ENCODE measurements around the gene NPAS1. TPM values are rescaled to one million over a fixed set of nuclear protein-coding genes. Genes with fewer than 3 reads are reported as not detected.
A peak's percentile ranks its signal among the peaks of the same experiment; 100 is the strongest.
"Not testable (repeated sequence)": the region's sequence is repeated elsewhere in the genome, so short reads cannot be mapped to it uniquely, and the experiment has no call there.

The NPAS1 gene
- total RNA-seq, 1 donor, result 1.3 TPM

DNA sequence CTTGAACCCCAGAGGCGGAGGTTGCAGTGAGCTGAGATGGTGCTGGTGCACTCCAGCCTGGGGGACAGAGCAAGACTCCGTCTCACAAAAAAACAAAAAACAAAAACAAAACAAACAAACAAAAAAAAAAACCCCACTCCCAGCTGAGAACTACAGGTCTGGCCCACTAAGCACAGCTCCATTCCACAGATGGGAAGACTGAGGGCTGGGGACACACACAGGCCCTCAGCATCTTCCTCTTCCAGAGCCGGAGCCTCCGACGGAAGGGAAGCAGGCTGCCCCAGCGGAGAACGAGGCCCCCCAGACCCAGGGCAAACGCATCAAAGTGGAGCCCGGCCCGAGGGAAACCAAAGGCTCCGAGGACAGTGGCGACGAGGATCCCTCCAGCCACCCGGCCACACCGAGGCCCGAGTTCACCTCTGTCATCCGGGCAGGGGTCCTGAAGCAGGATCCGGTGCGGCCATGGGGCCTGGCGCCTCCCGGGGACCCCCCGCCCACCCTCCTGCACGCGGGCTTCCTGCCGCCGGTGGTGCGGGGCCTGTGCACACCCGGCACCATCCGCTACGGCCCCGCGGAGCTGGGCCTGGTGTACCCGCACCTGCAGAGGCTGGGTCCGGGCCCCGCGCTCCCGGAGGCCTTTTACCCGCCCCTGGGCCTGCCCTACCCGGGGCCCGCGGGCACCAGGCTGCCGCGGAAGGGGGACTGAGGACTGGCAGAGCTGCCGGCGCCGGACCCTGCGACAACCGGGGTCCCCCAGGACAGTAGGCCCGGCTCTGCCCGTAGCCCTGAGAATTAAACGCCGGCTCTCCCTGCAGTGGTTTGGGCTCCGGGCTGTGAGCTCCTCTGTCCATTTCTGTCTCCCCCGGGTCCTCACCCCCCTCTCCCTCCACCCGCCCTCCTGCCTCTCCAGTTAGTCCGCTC, 25.6 kb downstream of the NPAS1 start:
- DNase-seq (ENCODE audit: low read depth in 2 of 3, low spot score in 2 of 3), result no peak

DNA sequence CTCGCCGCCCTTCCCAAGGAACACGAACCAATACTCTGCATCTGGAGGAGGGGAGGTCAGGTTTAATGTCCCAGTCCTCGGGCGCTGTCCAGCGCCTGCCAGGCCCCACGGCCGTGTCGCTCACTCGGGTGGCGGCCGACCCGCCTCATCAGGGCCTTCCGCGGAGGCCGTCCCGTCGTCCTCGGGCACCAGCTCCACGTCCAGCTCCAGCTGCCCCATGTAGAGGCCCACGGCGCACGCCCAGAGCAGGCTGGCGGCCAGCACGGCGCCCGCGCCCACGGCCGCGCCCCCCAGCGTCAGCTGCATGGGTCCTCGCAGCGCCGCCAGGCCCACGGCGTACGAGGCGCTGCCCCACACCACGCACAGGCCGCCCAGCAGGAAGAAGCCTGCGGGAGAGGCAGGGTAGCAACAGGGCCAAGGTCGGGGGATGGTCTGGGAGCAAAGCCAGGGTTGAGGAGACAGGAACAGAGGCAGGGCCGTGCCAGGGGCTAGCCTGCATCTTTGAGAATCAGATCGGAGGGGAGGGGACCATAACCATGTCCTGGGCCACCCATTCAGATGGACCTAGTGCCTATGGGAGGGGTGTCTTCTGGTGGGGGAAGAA, 26.3 kb downstream of the NPAS1 start:
- no peak for DNase-seq (ENCODE audit: low read depth in 2 of 3, low spot score in 2 of 3)

DNA sequence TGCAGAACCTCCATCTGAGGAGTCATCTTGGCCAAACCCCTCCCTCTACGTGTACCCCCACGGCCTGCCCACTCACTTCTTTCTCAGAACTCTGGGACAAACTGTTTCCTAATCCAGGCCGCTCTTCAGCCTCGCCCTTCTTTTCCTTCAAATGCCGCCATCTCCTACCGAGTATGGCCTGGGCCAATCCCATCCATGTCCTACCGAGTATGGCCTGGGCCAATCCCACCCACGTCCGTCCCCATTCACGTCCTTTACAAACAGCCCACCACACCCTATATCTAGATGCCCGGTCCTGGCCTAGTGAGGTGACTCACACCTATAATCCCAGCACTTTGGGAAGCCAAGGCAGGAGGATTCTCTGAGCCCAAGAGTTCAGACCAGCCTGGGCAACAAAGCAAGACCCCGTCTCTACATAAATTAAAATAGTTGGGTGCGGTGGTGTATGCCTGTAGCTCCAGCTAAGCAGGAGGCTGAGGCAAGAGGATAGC, 27.7 kb downstream of the NPAS1 start:
- no peak for DNase-seq (ENCODE audit: low read depth in 2 of 3, low spot score in 2 of 3)

DNA sequence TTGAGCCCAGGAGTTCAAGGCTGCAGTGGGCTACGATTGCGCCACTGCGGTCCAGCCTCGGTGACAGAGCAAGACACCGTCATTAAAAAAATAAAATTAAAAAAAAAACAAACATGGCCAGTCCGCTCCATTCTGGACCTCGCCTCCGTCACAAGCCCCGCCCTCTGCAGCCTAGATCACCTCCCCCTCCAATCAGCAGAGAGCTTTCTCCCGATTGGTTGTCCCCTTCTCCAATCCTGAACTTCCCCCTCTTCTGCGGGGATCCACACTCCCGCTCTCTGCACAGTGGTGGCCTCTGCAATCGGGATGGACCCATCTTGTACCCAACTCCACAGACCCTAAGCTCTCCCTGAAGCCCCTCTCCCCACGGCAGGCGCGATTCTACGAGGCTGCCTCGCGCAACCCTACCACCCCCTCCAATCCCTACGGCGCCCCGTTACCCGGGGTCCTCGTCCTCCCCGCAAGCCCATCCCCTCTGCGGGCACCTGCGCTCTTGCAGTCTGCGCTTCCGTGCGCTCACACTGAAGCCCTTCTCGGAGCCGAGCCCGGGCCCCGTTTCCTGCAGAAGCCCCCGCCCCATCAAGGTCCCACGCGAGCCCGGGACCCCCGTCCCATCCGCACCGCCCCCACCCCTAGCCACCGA, 28.2 kb downstream of the NPAS1 start:
- peak; percentile 37 to 88 (median 84) for DNase-seq (ENCODE audit: low read depth in 2 of 3, low spot score in 2 of 3)

DNA sequence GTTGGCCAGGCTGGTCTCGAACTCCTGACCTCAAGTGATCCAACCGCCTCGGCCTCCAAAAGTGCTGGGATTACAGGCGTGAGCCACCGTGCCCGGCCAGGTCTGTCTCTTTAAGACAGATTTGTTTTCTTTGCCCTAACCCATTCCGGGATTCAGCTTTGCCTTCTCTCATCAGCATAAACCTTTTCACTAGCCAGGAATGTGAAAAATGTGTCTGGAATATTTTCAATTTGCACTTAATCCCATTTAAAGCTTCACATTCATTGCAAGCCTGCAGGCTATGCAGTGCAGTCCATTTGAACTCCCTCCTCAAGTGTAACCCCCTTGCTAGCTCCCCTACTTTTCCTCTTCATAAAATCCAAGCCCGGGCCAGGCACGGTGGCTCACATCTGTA, 29.7 kb downstream of the NPAS1 start:
- DNase-seq (ENCODE audit: low read depth in 2 of 3, low spot score in 2 of 3), result no peak

DNA sequence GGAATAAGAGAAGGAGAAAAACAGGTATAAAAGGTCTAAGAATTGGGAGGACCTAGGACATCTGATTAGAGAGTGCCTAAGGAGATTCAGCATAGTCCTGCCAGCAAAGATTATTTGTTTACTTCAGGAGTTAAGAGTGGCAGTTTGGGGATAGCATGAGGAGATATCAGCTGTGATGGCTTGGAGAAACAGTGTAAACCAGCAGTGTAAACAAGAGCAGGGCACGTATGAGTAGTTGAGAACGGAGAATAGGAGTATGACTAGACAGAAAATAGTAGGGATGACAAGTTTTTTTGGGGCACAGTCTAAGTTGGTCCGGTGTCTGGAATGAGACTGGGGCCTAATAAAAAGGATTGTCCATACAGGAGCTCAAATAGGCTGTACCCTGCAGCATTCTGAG, 30.9 kb downstream of the NPAS1 start:
- DNase-seq (ENCODE audit: low read depth in 2 of 3, low spot score in 2 of 3), result not testable (repeated sequence)

DNA sequence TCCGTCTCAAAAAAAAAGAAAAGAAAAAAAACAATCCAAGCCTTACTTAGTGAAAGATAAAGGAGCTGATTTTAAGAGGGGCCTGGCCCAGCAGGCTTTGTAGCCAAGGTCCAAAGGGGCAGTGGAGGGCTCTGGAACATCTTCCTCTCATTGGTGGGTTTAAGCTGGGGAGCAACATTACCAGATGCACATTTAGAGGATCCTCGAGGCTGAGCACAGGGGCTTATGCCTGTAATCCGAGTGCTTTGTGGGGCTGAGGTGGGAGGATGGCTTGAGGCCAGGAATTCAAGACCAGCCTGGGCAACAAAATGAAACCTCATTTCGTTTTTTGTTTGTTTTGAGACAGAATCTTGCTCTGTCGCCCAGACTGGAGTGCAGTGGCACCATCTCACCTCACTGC, 36.8 kb downstream of the NPAS1 start:
- DNase-seq (ENCODE audit: low read depth in 2 of 3, low spot score in 2 of 3), result no peak

DNA sequence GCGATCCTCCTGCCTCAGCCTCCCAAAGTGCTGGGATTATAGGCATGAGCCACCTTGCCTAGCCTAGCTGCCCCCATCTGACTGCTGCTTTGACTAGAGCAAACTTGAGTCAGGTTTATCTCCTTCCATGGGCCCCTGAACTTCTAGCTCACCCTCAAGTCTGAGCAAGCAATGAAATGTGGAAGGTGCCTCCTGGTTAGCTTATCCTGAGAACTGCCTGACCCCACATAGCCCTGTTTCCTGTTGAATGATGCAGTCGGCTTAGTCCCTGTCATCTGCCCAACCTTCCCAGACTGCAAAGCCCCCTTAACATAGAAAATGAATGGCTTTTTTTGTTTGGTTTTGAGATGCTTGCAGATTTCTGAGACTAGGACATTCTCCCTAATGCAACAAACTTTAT, 37.7 kb downstream of the NPAS1 start:
- DNase-seq (ENCODE audit: low read depth in 2 of 3, low spot score in 2 of 3), result no peak

DNA sequence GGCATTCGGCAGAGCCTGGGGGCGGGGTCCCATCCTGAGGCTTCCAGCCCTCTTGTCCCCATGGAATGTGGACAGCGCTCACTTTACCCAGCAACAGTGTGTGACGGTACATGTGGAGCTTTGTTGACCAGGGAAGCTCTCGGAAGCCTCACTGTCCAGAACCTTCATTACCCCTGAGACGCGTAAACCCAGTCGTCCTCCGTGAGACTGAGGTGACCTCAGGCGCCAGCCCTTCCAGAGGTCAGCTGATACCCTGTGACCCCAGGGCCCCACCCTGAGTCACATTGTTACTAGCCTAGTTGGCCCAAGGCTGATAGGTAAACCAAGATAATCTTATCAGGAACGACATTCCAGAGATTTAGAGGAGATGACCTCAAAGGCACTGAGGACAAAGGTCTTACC, 39.0 kb downstream of the NPAS1 start:
- DNase-seq (ENCODE audit: low read depth in 2 of 3, low spot score in 2 of 3), result no peak

DNA sequence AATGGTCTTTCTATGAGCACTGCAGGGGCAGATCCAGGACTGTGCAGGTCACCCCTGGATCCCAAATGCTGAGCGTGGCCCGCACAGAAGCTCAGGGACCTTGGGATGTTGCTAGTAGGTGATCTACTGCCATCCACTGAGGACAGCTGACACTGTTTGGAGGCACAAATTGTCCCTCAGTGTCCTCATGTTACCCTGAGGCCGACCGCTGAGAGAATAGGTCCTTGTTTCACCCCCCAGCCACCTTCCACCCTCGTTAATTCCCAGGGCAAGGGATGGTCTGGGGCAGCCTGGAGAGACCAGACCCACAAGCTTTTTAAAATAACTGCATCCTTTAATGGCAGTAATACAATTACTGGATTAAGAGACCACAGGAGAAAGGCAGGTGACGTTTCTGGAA, 44.2 kb downstream of the NPAS1 start:
- no peak for DNase-seq (ENCODE audit: low read depth in 2 of 3, low spot score in 2 of 3)

DNA sequence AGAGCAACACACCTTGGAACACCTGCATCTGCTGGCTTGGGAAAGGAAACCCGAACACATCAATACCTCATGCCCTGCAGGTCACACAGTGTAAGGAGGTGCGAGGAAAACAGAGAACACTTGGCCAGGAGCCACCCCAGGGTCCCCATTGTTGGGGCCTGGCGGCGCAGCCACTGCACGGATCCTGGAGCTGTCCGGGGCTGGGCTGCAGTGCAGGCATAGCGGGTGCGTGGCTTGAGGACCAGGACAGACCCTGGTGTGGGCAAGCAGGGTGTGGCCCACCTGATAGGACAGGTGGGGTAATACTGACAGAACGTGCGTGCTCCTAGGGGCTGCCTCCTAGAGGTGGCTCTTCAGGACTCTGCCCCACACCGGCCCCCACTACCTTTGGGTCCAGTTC, 45.6 kb downstream of the NPAS1 start:
- no peak for DNase-seq (ENCODE audit: low read depth in 2 of 3, low spot score in 2 of 3)

DNA sequence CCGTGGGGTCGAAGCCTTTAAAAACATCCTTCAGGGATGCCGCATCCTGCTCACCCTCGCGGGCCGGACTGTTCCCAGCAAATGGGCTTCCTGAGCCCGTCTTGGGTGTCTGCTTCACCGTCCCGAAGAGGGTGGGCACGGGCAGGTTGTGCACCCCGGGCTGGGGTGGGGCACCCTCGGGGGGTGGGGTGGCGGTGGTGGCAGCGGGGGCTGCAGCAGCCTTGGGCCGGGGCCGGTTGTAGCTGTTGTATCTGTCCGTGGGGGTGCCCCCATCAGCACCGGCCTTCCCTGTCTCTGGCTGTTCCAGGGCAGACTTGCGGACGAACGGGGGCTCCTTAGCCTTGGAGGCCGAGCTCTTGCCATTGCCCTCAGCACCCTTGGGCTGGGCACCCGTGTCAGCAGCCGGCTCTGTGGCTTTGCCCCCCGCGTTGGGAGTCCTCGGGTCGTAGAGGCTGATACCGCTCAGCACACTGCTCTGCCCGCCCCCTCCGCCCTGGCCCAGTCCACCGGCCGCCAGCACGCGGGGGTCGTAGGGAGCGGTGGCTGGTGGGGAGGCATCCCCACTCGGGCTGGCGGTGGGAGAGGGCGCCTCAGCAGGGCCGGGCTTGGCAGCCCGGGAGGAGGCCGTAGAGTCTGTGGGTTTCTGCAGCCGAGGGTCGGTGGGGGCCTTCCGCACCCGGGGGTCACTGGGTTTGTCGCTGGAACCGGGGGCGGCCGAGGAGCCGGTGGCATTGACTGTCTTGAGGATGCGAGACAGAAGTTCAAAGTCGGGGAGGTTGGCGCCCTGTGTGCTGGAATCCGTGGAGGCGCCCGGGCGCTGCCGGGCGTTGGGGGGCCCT, 47.0 kb downstream of the NPAS1 start:
- DNase-seq (ENCODE audit: low read depth in 2 of 3, low spot score in 2 of 3), result no peak

DNA sequence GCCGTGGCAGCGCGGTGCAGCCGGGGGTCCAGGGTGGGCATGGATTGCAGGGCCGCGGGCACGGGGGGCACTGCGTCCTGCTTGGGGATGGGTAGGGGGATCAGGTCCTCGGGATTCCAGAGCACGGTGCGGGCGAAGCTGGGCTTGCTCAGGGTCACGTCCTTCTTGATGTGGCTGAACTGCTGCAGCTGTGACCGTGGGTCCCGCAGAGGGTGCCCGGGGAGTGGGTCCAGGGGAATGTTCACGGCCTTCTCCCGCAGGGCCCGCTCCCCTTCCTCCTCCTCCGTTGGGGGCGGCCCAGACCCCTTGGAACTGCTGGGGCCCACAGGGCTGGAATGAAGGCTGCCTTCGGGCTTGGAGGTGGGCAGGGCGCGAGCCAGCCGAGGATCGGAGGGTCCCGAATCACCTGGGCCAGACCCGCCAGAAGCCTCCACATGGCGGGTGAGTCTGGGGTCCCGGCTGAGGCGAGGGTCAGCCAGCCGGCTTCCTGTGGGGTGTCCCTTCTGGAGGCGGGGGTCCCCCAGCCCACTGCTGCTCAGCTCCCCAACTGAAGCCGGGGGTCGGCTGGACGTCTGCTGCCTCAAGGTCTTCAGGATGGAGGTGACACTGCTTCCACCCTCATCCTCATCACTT, 47.7 kb downstream of the NPAS1 start:
- no peak for DNase-seq (ENCODE audit: low read depth in 2 of 3, low spot score in 2 of 3)

DNA sequence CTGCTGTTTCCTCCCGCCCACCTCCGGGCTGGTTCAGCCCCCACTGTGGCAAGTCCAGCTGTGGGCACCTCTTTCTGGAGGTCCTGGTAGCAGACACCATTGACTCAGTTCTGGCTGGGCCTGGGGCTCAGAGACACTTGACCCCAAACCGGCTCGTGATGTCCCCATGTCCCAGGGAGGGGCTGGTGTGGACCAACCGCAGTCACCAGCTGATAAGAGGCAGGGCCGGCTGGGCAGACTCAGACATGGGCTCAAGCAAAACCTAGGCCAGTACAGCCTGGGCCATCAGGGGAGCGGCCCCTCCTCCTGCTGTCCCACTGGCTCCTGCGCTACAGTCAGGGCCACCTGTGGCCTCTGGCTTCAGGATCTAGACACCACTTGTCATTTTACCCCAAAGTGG, 48.6 kb downstream of the NPAS1 start:
- DNase-seq (ENCODE audit: low read depth in 2 of 3, low spot score in 2 of 3), result no peak

DNA sequence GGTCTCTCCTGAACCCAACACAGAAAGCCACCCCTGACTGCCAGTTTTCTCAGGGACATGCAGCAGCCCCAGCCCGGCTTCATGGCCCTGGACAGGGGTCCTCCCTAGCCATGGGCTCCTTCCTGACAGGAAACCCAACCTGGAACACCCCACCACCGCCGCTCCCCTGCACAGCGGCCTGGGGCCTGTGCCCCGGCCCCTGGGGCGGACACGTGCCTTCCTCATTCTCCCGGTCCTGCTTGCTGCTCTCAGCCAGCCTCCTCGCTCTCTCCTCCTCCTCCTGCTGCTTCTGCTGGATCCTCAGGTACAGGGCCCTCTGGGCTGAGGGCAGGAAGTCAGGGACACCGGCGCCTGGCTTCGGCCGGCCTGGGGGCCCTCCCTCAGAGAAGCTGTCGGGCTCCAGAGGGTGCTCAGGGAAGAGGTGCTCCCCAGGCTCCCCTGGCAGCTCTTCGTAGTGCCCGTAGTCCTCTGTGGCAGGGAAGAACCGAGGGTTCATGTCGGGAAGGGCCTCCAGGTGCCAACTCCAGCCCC, 49.3 kb downstream of the NPAS1 start:
- no peak for DNase-seq (ENCODE audit: low read depth in 2 of 3, low spot score in 2 of 3)

DNA sequence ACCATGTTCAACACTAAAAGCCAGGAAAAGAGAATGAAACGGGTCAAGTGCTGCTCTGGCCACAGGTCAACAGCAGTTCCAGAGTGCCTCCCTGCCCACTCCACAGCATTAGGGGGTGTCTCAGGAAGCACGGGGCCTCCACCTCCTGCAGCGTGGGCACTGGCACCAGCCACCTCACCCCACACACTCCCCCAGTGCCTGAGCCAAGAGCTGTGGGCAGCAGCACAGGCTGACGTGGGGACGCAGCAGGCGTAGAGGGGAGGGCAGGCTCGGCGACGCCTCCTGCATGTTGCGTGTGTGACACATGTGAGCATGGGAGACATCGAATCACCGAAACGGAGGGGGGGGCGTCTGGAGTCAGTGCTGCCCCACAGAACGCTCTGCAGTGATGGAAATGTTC, 50.2 kb downstream of the NPAS1 start:
- DNase-seq (ENCODE audit: low read depth in 2 of 3, low spot score in 2 of 3), result no peak

DNA sequence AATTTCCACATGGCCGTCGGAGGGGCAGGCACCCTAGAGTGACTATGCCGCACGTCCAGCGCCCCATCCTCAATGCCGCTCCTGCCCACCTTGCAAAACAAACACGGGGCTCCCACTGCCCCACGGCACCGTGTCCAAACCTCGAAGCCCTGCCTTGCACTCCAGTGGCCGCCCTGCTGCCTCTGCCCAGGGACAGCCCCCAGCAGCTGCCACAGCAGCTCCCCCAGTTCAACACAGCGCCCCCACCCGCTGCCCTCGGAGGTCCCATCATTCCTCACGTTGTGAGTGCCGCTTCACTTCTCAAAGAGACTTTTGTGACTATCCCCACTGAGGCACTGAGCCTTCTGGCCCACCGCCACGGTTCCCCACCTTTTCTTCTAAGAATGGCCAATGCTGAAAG, 51.1 kb downstream of the NPAS1 start:
- no peak for DNase-seq (ENCODE audit: low read depth in 2 of 3, low spot score in 2 of 3)

DNA sequence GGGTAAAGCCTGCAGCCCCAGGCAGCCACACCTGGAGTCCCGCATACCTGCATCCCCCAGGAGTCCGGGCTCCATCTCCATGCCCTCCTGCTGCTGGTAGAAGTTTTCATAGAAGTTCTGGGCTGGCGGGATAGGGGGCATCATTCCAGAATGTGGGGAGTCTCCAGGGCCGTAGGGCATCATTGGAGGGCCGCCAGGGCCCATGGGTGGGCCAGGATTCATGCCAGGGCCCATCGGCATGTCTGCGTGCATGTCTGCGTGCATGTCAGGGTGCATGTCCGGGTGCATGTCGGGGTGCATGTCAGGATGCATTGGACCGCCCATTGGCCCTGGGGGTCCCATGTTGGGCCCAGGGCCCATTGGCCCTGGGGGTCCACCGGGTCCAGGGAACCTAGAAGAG, 52.1 kb downstream of the NPAS1 start:
- no peak for DNase-seq (ENCODE audit: low read depth in 2 of 3, low spot score in 2 of 3)

DNA sequence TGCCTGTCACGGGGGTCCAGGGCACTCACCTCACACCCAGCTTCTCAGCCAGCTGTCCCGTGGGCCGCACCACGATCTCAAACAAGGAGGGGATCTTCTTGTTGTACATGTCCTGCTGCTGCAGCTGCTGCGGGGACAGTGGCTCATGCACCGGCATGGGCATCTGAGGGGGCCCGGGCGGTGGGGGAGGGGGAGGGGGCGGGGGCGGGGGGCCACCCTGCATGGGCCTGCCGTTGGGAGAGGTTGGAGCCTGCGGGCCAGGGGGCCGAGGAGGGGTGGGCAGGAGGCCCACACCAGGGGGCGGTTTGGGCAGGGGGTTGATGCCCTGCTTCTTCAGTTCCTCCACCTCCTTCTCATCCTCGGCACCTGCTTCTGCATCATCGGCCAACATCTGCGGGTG, 52.7 kb downstream of the NPAS1 start:
- no peak for DNase-seq (ENCODE audit: low read depth in 2 of 3, low spot score in 2 of 3)

DNA sequence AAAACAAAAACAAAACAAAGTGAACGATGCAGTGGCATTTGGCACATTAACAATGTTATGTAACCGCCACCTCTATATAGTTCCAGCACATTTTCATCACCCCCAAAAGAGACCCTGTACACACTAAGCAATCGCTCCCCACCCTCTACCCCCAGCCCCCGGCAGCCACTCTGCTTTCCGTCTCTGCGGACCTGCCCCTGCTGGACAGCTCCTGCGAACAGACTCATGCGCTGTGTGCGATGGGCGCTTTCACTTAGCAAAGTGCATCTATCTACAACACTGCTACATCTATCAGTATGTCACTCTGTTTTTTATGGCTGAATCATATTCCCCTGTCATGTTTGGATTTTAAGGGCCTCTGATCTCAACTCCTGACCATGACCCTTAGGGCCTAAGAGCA, 53.9 kb downstream of the NPAS1 start:
- DNase-seq (ENCODE audit: low read depth in 2 of 3, low spot score in 2 of 3), result no peak
